ENCODE results near the gene GPC3. TPM values are rescaled to one million over a fixed set of nuclear protein-coding genes. Genes with fewer than 3 reads are reported as not detected.

GPC3 gene
- total and polyA plus RNA-seq, 2 of the 4 experiments (the other 2 are of a cell fraction): not detected

DNA sequence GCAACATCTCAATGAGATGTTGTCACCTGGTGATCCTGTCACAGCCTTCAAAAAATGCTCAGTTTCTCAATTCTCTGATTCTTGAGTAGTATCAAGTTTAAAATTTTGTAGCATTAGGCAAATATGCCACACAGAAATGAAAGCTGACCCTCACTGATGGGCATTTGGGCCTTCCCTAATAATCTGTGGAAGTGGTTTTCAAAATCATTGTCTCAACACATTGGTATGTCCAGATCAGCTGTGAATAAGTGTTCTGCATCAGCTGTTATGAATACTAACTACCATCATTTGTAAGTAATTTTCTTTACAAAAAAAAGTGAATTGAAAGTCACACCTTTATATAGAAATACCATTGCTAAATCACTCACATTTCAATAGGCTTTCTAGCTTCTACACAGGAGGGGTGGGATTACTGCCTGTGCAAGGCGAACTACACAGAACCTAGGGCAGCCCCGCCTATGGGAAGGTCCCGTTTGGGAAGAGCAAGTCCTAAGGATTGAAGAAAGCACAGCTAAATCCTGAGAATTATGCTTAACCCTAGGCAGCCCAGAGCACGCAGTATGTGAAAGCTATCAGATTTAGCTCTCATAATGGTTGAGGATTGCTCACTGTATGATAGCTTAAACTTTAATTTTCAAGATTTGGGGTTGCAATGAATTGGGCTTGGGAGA, 73.4 kb downstream of the GPC3 start:
- whole genome bisulfite sequencing, 2 experiments (ENCODE audit: extremely low coverage in 2 of 2, insufficient read length in 1 of 2): 20% methylated on average over 2 of the region's 4 CpGs; no CpG with 5 or more reads in 1 of the 2 experiments
- in situ Hi-C loops (cut with MboI; ENCODE audit: low sequenced_read_pairs) (no loop called here), intact Hi-C loops (cut with micrococcal nuclease) (no loop called here), dilution Hi-C loops (cut with HindIII; ENCODE audit: low sequenced_read_pairs, unreplicated experiment) (no loop called here)
- ATAC-seq (ENCODE audit: low read depth) (no peak), DNase-seq (no peak)
- H3K56ac ChIP-seq (ENCODE audit: extremely low read depth, insufficient read depth, low read length): no peak overlapping the region
- no peaks in the 10 kb centered on the region for H3K79me1 ChIP-seq (ENCODE audit: low read depth in 1 of 2, low read length in 2 of 2)
- no peak overlapping the region for H2BK20ac ChIP-seq (ENCODE audit: low read depth, low read length)
- no peak overlapping the region for H2BK120ac ChIP-seq (ENCODE audit: low read depth, low read length)
- H4K20me1 ChIP-seq (ENCODE audit: insufficient read depth, low read length): no peaks in the 10 kb centered on the region
- H4K91ac ChIP-seq (ENCODE audit: insufficient read depth, low read depth, low read length): no peak overlapping the region
- H3K36me3 ChIP-seq (ENCODE audit: control insufficient read depth, insufficient read depth, low read length): no peaks in the 10 kb centered on the region
- H3K4me2 ChIP-seq (ENCODE audit: low read depth, low read length): no peak overlapping the region
- no peak overlapping the region for H4K5ac ChIP-seq (ENCODE audit: low read depth, low read length)
- no peak overlapping the region for H4K8ac ChIP-seq (ENCODE audit: low read depth in 2 of 2, low read length in 2 of 2)
- no peak overlapping the region for H3K18ac ChIP-seq (ENCODE audit: low read depth, low read length)
- H3K9me3 ChIP-seq (ENCODE audit: control insufficient read depth, insufficient read depth, low read length): no peaks in the 10 kb centered on the region
- CTCF ChIA-PET: interaction anchor here (0.5 to 0.6 kb wide), 3 partner anchors 10 to 54 kb away, joined by 3 to 4 read pairs (median 3); no protein-coding TSS in a partner anchor
- H3K9ac ChIP-seq (ENCODE audit: low read depth, low read length): no peak overlapping the region
- no peak overlapping the region for H3K4me3 ChIP-seq (ENCODE audit: insufficient read depth, low read depth, low read length)
- H3K4me1 ChIP-seq (ENCODE audit: control insufficient read depth, insufficient read depth, low read length): no peaks in the 10 kb centered on the region
- no peak overlapping the region for H3K4ac ChIP-seq (ENCODE audit: low read depth, low read length)
- POLR2A ChIA-PET (ENCODE audit: unreplicated experiment): no interaction called here
- no peak overlapping the region for H2AK9ac ChIP-seq (replicated peaks; ENCODE audit: low read depth, low read length, poor library complexity)
- no peak overlapping the region for H2BK5ac ChIP-seq (ENCODE audit: low read depth, low read length, poor library complexity, severe bottlenecking)
- H3K27ac ChIP-seq (ENCODE audit: insufficient read depth, low read length): no peak overlapping the region
- H2AFZ ChIP-seq (replicated peaks; ENCODE audit: low read length, poor library complexity): no peak overlapping the region
- no peak overlapping the region for H2BK15ac ChIP-seq (ENCODE audit: low read depth, low read length)
- no peak overlapping the region for H3K14ac ChIP-seq (replicated peaks; ENCODE audit: low read depth, low read length)
- TF ChIP-seq MAZ (IDR thresholded peaks at IDR 0.05; ENCODE audit: borderline replicate concordance, low read depth, low read length): no peak
- TF ChIP-seq POLR2A (IDR thresholded peaks at IDR 0.05; ENCODE audit: low read depth, low read length): no peak
- no peak for TF ChIP-seq RFX5 (IDR thresholded peaks at IDR 0.05; ENCODE audit: low read depth, low read length)
- TF ChIP-seq FOS (IDR thresholded peaks at IDR 0.05; ENCODE audit: low read depth, low read length): no peak
- TF ChIP-seq CHD1 (IDR thresholded peaks at IDR 0.05; ENCODE audit: low read depth, low read length): no peak
- no peak for TF ChIP-seq CEBPB (IDR thresholded peaks at IDR 0.05; ENCODE audit: low read depth, low read length)
- TF ChIP-seq, protein P1, sequence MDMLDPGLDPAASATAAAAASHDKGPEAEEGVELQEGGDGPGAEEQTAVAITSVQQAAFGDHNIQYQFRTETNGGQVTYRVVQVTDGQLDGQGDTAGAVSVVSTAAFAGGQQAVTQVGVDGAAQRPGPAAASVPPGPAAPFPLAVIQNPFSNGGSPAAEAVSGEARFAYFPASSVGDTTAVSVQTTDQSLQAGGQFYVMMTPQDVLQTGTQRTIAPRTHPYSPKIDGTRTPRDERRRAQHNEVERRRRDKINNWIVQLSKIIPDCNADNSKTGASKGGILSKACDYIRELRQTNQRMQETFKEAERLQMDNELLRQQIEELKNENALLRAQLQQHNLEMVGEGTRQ (IDR thresholded peaks at IDR 0.05; ENCODE audit: low read depth, low read length): no peak
- no peak for TF ChIP-seq RAD21 (IDR thresholded peaks at IDR 0.05; ENCODE audit: low read length)
- TF ChIP-seq, protein P2, sequence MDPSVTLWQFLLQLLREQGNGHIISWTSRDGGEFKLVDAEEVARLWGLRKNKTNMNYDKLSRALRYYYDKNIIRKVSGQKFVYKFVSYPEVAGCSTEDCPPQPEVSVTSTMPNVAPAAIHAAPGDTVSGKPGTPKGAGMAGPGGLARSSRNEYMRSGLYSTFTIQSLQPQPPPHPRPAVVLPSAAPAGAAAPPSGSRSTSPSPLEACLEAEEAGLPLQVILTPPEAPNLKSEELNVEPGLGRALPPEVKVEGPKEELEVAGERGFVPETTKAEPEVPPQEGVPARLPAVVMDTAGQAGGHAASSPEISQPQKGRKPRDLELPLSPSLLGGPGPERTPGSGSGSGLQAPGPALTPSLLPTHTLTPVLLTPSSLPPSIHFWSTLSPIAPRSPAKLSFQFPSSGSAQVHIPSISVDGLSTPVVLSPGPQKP (IDR thresholded peaks at IDR 0.05; ENCODE audit: borderline replicate concordance, low read depth, low read length): no peak
- no peak for TF ChIP-seq NFE2L2 (IDR thresholded peaks at IDR 0.05; ENCODE audit: low read depth, low read length)
- no peak for TF ChIP-seq MAFK (IDR thresholded peaks at IDR 0.05; ENCODE audit: low read depth, low read length)
- no peak for TF ChIP-seq BHLHE40 (IDR thresholded peaks at IDR 0.05; ENCODE audit: low read depth, low read length)
- TF ChIP-seq, protein P3, sequence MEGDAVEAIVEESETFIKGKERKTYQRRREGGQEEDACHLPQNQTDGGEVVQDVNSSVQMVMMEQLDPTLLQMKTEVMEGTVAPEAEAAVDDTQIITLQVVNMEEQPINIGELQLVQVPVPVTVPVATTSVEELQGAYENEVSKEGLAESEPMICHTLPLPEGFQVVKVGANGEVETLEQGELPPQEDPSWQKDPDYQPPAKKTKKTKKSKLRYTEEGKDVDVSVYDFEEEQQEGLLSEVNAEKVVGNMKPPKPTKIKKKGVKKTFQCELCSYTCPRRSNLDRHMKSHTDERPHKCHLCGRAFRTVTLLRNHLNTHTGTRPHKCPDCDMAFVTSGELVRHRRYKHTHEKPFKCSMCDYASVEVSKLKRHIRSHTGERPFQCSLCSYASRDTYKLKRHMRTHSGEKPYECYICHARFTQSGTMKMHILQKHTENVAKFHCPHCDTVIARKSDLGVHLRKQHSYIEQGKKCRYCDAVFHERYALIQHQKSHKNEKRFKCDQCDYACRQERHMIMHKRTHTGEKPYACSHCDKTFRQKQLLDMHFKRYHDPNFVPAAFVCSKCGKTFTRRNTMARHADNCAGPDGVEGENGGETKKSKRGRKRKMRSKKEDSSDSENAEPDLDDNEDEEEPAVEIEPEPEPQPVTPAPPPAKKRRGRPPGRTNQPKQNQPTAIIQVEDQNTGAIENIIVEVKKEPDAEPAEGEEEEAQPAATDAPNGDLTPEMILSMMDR (conservative IDR thresholded peaks at IDR 0.05; ENCODE audit: low read depth, low read length): no peak
- TF ChIP-seq SMC3 (IDR thresholded peaks at IDR 0.05; ENCODE audit: low read depth, low read length): no peak
- no peak for TF ChIP-seq MXI1 (IDR thresholded peaks at IDR 0.05; ENCODE audit: borderline replicate concordance, low read depth, low read length)
- peaks cover 2% of the 10 kb centered on the region; the same call in 1 of the 2 replicates for H3K27me3 ChIP-seq (ENCODE audit: control insufficient read depth, insufficient read depth, low read length)
- no TSS peak for BruUV-seq (replicated peaks)
- no peak overlapping the region for H2AK5ac ChIP-seq (ENCODE audit: low read depth, low read length)
- no peaks in the 10 kb centered on the region for H3K9me1 ChIP-seq (ENCODE audit: insufficient read depth, low read length)
- H3K23ac ChIP-seq (ENCODE audit: low read depth, low read length): no peak overlapping the region

Data from IMR-90 (cell line).